NCI-H82 treated with DMSO at 0.1 percent for 48 hours (cell line): Measurements from ENCODE around the gene ATG7.
A peak's percentile ranks its signal among the peaks of the same experiment; 100 is the strongest.

ENCODE experiments used
- DNase-seq: peaks from one replicate; lab custom pipeline; 2025; ENCODE audit not compliant: unreplicated experiment; lab: John Stamatoyannopoulos, UW

ATG7 gene

DNA sequence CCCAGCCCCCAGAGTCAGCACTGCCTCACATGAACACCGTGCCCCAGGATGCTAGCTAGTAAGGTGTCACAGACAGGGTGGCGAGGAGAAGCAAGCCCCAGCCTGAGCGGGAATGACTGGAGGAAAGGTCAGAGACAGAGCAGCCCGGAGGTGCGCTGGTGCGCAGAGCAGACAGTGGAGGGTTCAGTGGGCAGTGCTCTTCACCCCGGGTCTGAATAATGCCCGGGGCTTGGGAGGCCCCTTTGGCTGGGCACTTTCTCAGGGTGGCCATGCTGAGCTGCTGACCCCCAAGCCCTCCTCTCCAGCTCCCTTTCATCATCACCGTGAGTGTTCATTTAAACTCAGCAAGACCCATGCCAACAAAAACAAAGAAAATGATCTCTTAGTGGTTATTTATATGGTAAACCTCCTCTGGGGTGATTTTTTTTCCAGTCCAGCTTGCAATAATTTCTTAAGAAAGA, 260.8 kb downstream of the ATG7 start:
- no peak for DNase-seq

GRCh38 chr3:11534011-11534792, 262.0 kb downstream of the ATG7 start:
- no peak for DNase-seq

- no peak for DNase-seq
Measured at GRCh38 chr3:11534793-11535101, 262.6 kb downstream of the ATG7 start.

DNA sequence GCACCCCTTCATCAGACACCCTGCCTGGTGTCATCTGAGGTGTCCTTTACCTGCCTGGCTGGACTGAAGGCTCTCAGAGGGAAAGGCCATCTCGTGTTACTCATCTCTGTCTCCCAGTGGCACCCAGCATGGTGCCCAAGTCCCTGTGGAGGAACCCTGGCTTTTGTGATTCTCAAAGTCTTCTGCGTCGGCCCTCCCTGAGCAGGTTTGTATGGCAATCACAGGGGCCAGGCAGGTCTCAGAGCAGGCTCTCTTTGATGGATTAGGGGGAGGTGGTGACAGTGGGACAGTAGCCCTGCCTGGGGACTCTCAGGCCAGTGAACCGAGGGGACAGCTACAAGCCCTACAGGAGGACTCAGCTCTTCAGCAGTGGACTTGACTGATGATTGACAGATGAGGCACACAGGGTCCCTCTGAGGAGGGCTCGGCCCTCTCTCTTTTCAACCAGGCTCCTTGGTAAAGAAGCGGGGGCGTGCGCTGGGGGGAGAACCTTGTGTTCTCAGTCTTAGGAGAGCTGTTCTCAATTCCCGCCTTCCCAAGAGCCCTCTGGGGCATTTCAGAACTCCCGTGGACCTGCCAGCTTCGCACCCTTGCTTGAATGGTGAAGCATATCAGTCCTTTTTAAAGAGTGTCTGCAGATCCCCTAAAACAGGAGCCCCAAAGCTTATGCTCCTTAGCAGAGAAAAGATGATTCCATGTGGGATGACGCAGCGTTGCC, 263.2 kb downstream of the ATG7 start:
- no peak for DNase-seq

GRCh38 chr3:11536132-11536935, 264.1 kb downstream of the ATG7 start:
- DNase-seq: no peak

DNA sequence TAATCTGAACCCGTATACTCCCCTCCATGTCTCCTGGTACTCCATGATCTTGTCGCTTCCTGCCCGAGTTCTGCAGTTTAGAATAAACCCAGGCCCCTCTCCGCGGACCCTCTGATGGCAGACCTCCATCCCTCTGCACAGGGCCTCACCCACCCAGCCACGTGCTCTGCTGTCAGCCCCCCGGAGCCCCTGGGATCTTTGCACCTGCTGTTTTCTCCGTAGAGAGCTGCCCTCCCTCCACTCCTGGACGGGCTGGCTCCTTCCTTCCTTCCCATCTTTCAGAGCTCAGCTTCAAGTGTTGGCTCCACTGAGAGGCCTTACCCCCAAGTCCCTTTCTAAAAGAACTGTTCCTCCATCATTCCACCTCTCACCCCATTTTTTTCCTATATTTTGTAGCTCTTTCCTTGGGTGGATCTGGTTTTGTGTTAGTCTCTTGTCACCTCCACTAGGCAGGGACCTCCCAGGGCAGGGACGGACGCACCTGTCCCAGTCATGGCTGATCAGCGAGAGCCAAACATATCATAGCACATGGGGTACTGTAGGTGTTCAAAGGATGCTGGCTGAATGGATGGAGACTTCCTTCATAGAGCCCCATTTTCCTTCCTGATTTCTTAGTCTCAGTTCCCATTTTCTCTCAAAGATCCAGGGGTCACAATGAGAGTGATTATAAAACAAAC, 264.9 kb downstream of the ATG7 start:
- DNase-seq: no peak

- DNase-seq: no peak
Measured at GRCh38 chr3:11538581-11538980, 266.4 kb downstream of the ATG7 start.

GRCh38 chr3:11539218-11539617, 267.0 kb downstream of the ATG7 start:
- no peak for DNase-seq

DNA sequence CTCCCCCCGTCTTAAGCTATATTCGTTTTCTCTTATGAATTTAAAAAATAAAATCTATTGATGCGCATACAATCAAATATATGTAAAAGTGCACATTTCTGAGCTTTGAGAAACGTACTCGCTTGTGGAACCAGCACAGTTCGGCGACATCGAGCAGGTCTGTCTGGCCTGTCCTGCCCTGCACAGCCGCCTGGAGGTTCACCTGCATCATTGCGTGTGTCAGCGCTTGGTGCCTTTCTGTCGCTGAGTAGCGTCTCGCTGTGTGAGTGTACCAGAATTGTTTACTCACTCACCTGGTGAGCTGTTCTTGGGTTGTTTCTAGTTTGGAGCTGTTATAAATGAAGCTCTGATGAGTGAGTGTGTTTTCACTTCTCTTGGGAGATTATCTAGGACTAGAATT, 267.5 kb downstream of the ATG7 start:
- DNase-seq: no peak

DNA sequence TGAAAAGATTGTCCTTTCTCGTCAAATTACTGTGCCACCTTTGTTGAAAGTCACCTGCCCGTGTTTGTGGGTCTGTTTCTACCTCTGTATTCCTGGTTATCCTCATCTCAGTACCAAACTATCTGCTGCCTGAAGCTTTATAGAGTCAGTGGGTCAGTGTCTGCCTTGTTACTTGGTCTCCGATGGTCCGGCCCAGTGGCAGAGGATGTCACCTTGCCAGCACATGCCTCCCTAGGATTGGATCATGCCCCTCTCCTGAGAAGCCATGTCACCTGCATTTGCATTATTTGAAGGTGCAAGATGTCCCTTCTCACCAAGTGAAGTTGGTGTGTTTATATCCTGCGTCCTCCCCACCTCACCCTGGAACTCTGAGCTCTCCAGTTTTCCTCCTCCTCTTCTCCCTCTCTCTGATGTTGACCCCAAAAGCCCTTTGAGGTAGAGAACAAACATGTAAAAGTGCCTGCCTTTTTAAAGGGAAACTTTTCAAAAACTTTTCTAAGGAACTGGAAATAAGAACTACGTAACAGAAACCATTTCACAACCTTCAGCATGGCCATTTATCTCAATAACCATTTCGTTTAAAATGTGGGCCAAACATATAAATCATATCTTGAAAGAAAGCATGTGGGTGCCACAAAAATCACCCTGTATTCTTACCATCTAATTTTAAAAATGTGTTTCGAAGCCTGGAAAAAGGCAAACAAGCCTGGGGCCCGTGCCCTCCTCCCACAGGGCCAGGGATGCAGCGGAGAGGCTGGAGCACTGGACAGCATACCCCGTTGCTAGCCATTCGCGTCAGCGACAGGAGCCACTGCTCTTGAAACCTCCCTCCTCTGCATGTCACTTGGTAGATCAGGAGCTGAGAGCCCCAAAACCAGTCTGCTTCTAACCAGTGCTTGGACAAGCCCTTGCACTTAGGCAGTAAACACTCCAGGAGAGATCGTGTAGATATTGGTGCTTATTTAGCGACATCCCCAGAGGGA, 269.4 kb downstream of the ATG7 start:
- DNase-seq: no peak

DNA sequence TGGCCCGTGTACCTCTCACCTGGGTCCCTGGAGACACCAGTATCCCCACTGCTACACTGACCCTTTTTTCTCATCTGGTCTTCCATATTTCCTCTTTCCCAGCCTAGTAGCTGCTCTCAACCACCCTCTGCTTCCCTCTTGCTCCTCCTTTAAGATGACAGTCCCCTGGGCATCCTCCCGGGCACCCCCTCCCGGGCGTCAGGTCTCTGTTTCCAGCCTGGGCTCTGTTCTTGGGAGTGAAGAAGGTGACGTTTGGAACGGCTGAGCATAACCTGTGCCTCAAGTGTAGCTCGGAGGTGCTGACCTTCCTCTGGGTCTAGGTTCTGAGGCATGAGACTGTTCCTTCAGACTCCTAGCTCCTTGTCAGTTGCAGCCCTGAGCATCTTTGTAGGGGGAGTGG, 270.4 kb downstream of the ATG7 start:
- no peak for DNase-seq

DNA sequence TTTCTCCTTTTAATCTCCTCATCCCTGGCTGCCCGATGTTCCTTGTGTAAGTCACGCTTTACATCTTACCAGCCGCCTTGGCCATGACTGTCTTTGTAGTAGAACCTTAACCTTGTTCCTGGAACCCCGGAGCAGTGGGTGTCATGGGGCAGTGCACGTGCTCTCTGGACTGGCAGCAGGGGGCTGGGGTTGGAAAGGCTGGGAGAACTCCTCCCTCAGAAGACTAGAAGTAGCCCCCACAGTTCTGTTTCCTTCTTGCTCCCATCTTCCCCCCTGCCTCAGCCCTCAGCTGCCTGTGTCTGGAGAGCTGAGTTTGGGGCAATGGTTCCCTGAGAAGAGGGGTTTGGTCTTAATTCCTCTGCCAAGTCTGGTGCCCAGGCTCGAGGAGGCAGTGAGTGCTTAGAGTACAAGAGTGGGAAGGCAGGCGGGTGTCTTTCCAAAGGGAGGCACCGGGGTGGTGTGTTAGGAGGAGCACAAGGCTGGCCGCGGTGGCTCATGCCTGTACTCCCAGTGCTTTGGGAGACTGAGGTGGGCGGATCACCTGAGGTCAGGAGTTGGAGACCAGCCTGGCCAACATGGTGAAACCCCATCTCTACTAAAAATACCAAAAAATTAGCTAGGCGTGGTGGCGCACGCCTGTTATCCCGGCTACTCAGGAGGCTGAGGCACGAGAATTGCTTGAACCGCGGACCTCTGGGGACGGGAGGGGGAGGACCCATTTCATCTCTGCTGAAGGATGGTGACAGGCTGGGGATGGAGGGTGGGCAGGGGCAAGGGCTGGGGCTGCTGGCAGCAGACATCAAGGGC, 271.1 kb downstream of the ATG7 start:
- DNase-seq: no peak

- DNase-seq: no peak
Measured at GRCh38 chr3:11543948-11544387, 271.8 kb downstream of the ATG7 start.

DNA sequence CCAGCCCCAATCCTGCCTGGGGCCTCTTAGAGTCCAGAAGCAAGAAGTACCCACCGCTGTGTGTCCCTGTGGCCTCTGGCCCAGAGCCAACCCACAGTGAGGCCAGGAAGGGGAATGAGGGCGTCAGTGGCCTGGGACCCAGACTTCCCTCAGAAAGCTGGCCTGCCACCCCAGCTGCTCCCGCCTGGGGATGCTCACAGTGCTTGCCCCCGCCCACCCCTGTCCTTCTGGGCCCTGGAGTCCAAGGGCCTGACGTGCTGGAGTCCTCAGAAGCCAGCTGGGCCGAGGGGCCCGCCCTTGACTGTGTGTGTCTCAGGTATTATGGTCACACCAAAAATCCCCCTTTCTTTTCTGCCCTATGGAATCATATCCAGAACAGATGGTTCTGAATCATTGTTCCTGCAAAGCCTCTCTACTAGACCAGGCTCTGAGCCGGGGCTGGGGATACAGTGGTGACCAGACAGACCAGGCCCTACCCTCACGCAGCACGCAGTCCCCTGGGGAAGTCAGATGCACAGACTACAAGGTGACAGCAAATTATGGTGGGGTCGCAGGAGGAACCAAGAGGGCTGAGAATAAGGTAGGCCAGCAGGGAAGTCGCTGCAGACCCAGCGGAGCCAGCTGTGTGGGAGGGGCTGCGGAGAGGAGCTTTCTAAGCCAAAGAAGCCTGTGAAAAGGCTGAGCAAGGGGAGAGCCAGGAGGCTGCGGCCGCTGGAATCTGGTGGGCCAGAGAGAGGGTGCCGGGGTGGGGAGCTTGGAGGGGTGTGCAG, 272.4 kb downstream of the ATG7 start:
- DNase-seq: peak; percentile 29

DNA sequence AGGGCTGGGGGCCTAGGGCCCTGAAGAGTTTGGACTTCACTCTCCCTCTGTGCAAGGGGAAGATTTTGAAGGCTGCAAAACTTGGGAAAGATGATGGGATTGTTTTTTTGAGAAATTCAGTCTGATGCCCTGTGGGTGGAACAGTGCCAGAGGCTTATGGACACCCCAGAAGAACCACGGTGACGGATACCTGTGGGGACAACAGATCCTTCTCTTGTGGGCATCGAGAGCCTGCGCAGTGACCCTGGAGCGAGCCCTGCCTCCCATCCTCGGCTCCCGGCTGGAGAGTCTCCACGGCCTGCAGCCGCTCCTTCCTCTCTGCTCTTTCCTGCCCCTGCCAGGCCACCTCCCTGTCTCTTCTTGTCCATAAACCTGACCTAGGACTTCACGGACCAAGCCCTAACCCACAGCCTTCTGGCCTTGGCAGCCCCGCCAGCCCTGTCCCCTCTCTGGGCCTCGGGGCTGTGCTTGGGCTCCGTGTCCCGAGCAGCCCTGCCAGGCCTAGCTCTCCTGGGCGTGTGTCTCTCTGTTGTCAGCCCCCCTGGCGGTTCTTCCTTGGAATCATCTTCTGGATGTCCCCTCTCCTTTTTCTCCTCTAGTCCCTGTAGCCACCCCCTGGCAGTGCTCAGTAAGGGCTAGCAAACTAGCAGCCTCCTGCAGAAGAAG, 273.1 kb downstream of the ATG7 start:
- no peak for DNase-seq

- DNase-seq: peak; percentile 9
Measured at GRCh38 chr3:11546657-11547302, 274.6 kb downstream of the ATG7 start.

- DNase-seq: no peak
Measured at GRCh38 chr3:11547498-11547897, 275.3 kb downstream of the ATG7 start.
